WTC11 (cell line): ENCODE data around the gene STX8. TPM values are rescaled to one million over a fixed set of nuclear protein-coding genes. Genes with fewer than 3 reads are reported as not detected.

Experiments
- ATAC-seq: fragments of 200-7000 bp; cut with Tn5 transposase; 2 replicates; pipeline ENCODE4 v1.10.0; 2021; ENCODE audit warnings: mild to moderate bottlenecking, moderate library complexity
- CTCF ChIA-PET: fragments of 300-600 bp; sonication (Branson Sonifier 250); formaldehyde crosslinking; loops from one replicate; lab custom pipeline; 2021; ENCODE audit warnings: antibody characterized with exemption; lab: Charles Lee
- POLR2A ChIA-PET: fragments of 350-600 bp; sonication (Branson Sonifier 250); formaldehyde crosslinking; loops from one replicate; lab custom pipeline; 2021; ENCODE audit warnings: antibody characterized with exemption; lab: Charles Lee
- DNase-seq: peaks from one replicate; pipeline ENCODE4 v3.0.0; 2021; ENCODE audit warnings: low spot score
- H3K27ac Mint-ChIP-seq: 2 replicates; pipeline ENCODE4 v1.8.0; 2021; ENCODE audit warnings: mixed read lengths
- H3K27me3 Mint-ChIP-seq: 2 replicates; pipeline ENCODE4 v1.8.0; 2021; ENCODE audit warnings: low read depth, mild to moderate bottlenecking, moderate library complexity, mixed read lengths
- H3K36me3 Mint-ChIP-seq: 2 replicates; pipeline ENCODE4 v1.8.0; 2021; ENCODE audit warnings: mixed read lengths
- H3K4me1 Mint-ChIP-seq: 2 replicates; pipeline ENCODE4 v1.8.0; 2022; ENCODE audit warnings: mixed read lengths
- H3K4me3 Mint-ChIP-seq: 2 replicates; pipeline ENCODE4 v1.8.0; 2021; ENCODE audit warnings: mild to moderate bottlenecking, moderate library complexity, mixed read lengths
- H3K9me3 Mint-ChIP-seq: 2 replicates; pipeline ENCODE4 v1.8.0; 2021; ENCODE audit warnings: mixed read lengths
- ATF2 ChIP-seq: sonication (generic); formaldehyde crosslinking; IDR thresholded peaks from 2 replicates; pipeline ENCODE4 v1.8.1; 2022; ENCODE audit warnings: low read depth, missing genetic modification reagents, borderline replicate concordance
- CDX4 ChIP-seq: fragments of 250-450 bp; sonication (Bioruptor Pico); IDR thresholded peaks from 2 replicates; pipeline ENCODE4 v1.9.0; 2021; ENCODE audit warnings: moderate library complexity, mild to moderate bottlenecking, inconsistent platforms, borderline replicate concordance
- ERG ChIP-seq: fragments of 250-450 bp; sonication (Bioruptor Pico); IDR thresholded peaks from 2 replicates; pipeline ENCODE4 v1.8.0; 2021; ENCODE audit warnings: mild to moderate bottlenecking
- ESRRA ChIP-seq: sonication (generic); formaldehyde crosslinking; IDR thresholded peaks from 2 replicates; pipeline ENCODE4 v1.8.1; 2022; ENCODE audit warnings: mild to moderate bottlenecking, missing genetic modification reagents, borderline replicate concordance
- GABPB1 ChIP-seq: sonication (generic); formaldehyde crosslinking; IDR thresholded peaks from 2 replicates; pipeline ENCODE4 v1.8.1; 2023; ENCODE audit warnings: mild to moderate bottlenecking, missing genetic modification reagents
- GRHL2 ChIP-seq: fragments of 250-450 bp; sonication (Bioruptor Pico); IDR thresholded peaks from 2 replicates; pipeline ENCODE4 v1.8.0; 2022; ENCODE audit warnings: mild to moderate bottlenecking, moderate library complexity; ENCODE audit not compliant: insufficient replicate concordance, severe bottlenecking
- GTF2I ChIP-seq: fragments of 250-450 bp; sonication (Bioruptor Pico); conservative IDR thresholded peaks from 2 replicates; pipeline ENCODE4 v1.4.0; 2021; ENCODE audit warnings: mild to moderate bottlenecking
- JUN ChIP-seq: sonication (generic); formaldehyde crosslinking; IDR thresholded peaks from 2 replicates; pipeline ENCODE4 v1.8.0; 2023; ENCODE audit warnings: mild to moderate bottlenecking, missing genetic modification reagents
- NFE2L1 ChIP-seq: sonication (generic); formaldehyde crosslinking; IDR thresholded peaks from 2 replicates; pipeline ENCODE4 v1.8.1; 2023; ENCODE audit warnings: missing genetic modification reagents
- PRDM15 ChIP-seq: sonication (generic); formaldehyde crosslinking; IDR thresholded peaks from 2 replicates; pipeline ENCODE4 v1.8.0; 2022; ENCODE audit warnings: missing genetic modification reagents
- RELA ChIP-seq: sonication (generic); formaldehyde crosslinking; IDR thresholded peaks from 2 replicates; pipeline ENCODE4 v1.8.1; 2022; ENCODE audit warnings: missing genetic modification reagents, mild to moderate bottlenecking, borderline replicate concordance
- RORB ChIP-seq: fragments of 250-450 bp; sonication (Bioruptor Pico); IDR thresholded peaks from 2 replicates; pipeline ENCODE4 v1.9.0; 2021; ENCODE audit warnings: mild to moderate bottlenecking
- SMAD4 ChIP-seq: sonication (generic); formaldehyde crosslinking; IDR thresholded peaks from 2 replicates; pipeline ENCODE4 v1.8.0; 2022; ENCODE audit warnings: mild to moderate bottlenecking, missing genetic modification reagents
- SOX15 ChIP-seq: fragments of 250-450 bp; sonication (Bioruptor Pico); IDR thresholded peaks from 2 replicates; pipeline ENCODE4 v1.9.0; 2021; ENCODE audit warnings: mild to moderate bottlenecking
- STAT6 ChIP-seq: sonication (generic); formaldehyde crosslinking; conservative IDR thresholded peaks from 2 replicates; pipeline ENCODE4 v1.8.1; 2023; ENCODE audit warnings: mild to moderate bottlenecking, low read depth, missing genetic modification reagents, moderate library complexity
- ZNF396 ChIP-seq: fragments of 250-450 bp; sonication (Bioruptor Pico); IDR thresholded peaks from 2 replicates; pipeline ENCODE4 v1.8.0; 2021; ENCODE audit warnings: mild to moderate bottlenecking, moderate library complexity, borderline replicate concordance
- ZNF425 ChIP-seq: fragments of 250-450 bp; sonication (Bioruptor Pico); conservative IDR thresholded peaks from 2 replicates; pipeline ENCODE4 v1.9.0; 2021; ENCODE audit warnings: mild to moderate bottlenecking
- ZNF532 ChIP-seq: fragments of 250-450 bp; sonication (Bioruptor Pico); IDR thresholded peaks from 2 replicates; pipeline ENCODE4 v1.9.0; 2021; ENCODE audit warnings: mild to moderate bottlenecking, borderline replicate concordance
- total RNA-seq: library from RNA; stranded (reverse); gene quantifications from 3 replicates; pipeline ENCODE4 v1.2.3, GENCODE V29; 2021

STX8 gene
- total RNA-seq, 1 experiment from 2014 or later = 39.9 TPM

GRCh38 chr17:9230346-9230745 lies 345.3 kb downstream of the STX8 start:
- H3K27me3 Mint-ChIP-seq = no peaks in the 10 kb centered on the region
- ChIA-PET CTCF (interaction anchor here (1.4 kb wide), 1 partner anchor 68 kb away, joined by 4 read pairs; no protein-coding TSS in a partner anchor), POLR2A (no interaction called here)
- no peak for TF ChIP-seq ESRRA (CRISPR knock-in tag)
- no peak for TF ChIP-seq STAT6 (CRISPR knock-in tag)
- TF ChIP-seq ATF2 = no peak
- TF ChIP-seq RELA (CRISPR knock-in tag) = no peak
- no peak for TF ChIP-seq ERG (CRISPR knock-in tag)
- TF ChIP-seq RORB (CRISPR knock-in tag) = no peak
- TF ChIP-seq ZNF425 (CRISPR knock-in tag) = no peak
- TF ChIP-seq ZNF532 (CRISPR knock-in tag) = no peak
- no peak for TF ChIP-seq GRHL2 (CRISPR knock-in tag)
- TF ChIP-seq SMAD4 (CRISPR knock-in tag) = no peak
- no peak for TF ChIP-seq PRDM15 (CRISPR knock-in tag)
- no peak for TF ChIP-seq GABPB1 (CRISPR knock-in tag)
- TF ChIP-seq JUN (CRISPR knock-in tag) = no peak
- TF ChIP-seq GTF2I (CRISPR knock-in tag) = no peak
- TF ChIP-seq CDX4 (CRISPR knock-in tag) = no peak
- no peak for TF ChIP-seq ZNF396 (CRISPR knock-in tag)
- TF ChIP-seq SOX15 (CRISPR knock-in tag) = no peak
- no peak for TF ChIP-seq NFE2L1 (CRISPR knock-in tag)
- no peaks in the 10 kb centered on the region for H3K9me3 Mint-ChIP-seq
- no peak for DNase-seq
- no peak overlapping the region for H3K4me3 Mint-ChIP-seq
- H3K36me3 Mint-ChIP-seq = no peaks in the 10 kb centered on the region
- ATAC-seq = no peak
- no peak overlapping the region for H3K27ac Mint-ChIP-seq
- H3K4me1 Mint-ChIP-seq = peaks cover 1% of the 10 kb centered on the region; the same call in 1 of the 2 replicates
